Prostate gland (tissue), 2 donors: ENCODE results near the gene SEC24B. TPM values are rescaled to one million over a fixed set of nuclear protein-coding genes. Genes with fewer than 3 reads are reported as not detected.
"Not testable (repeated sequence)": the region's sequence is repeated elsewhere in the genome, so short reads cannot be mapped to it uniquely, and the experiment has no call there.

Source experiments
- DNase-seq: peaks from one replicate; pipeline ENCODE4 v3.0.0-alpha.2; 2019; ENCODE audit warnings: low spot score
- H3K27ac ChIP-seq, 2 donors: fragments of 200-600 bp; sonication (generic); 2 replicates each; pipeline ENCODE4 v1.5.1; 2017 to 2019
- H3K27me3 ChIP-seq: fragments of 200-600 bp; sonication (generic); replicated peaks from 2 replicates; pipeline ENCODE4 v1.5.1; 2019; ENCODE audit not compliant: insufficient read depth
- H3K36me3 ChIP-seq, 2 donors: fragments of 200-600 bp; sonication (generic); 1 replicate in 1 of 2; 2 replicates in 1 of 2; pipeline versions ENCODE4 v1.5.1 to v1.8.1; 2017 to 2019
- H3K4me1 ChIP-seq: fragments of 200-600 bp; sonication (generic); replicated peaks from 2 replicates; pipeline ENCODE4 v1.5.1; 2019
- H3K4me3 ChIP-seq, 2 donors: fragments of 200-600 bp; sonication (generic); 2 replicates each; pipeline ENCODE4 v1.5.1; 2017 to 2019
- H3K9me3 ChIP-seq: fragments of 200-600 bp; sonication (generic); 2 replicates; pipeline ENCODE4 v1.5.1; 2017
- CTCF ChIP-seq, 4 experiments: fragments of 200-600 bp in 2 of 4; fragments of 450-650 bp in 2 of 4; sonication (generic) in 2 of 4; IDR thresholded peaks; 1 replicate in 3 of 4; 2 replicates in 1 of 4; pipeline ENCODE4 v1.5.1; 2016 to 2019; ENCODE audit warnings: antibody characterized with exemption in 4 of 4, mild to moderate bottlenecking in 2 of 4, moderate library complexity in 2 of 4
- POLR2A ChIP-seq: fragments of 450-650 bp; IDR thresholded peaks from one replicate; pipeline ENCODE4 v1.6.1; 2016; ENCODE audit warnings: antibody characterized with exemption, mild to moderate bottlenecking
- POLR2AphosphoS5 ChIP-seq: sonication (generic); formaldehyde crosslinking; IDR thresholded peaks from one replicate; pipeline ENCODE4 v1.6.1; 2017; ENCODE audit warnings: antibody characterized with exemption
- WGBS: methylation state at CpG from one replicate; pipeline ENCODE4 v1.1.5; 2018; 5-methylcytosine and 5-hydroxymethylcytosine counted together
- intact Hi-C: fragments of 100-400 bp; cut with DNase I; formaldehyde crosslinking; loops from one replicate; pipeline ENCODE4 v1.14.2; 2022
- total RNA-seq, 2 donors: library from RNA; depleted of rRNA; stranded (reverse); fragments of >200 nt; gene quantifications; one replicate each; pipeline ENCODE4 v1.1.0, GENCODE V29; 2016

SEC24B gene
- total RNA-seq, 2 donors from 2014 or later = 27.6 to 44.1 TPM

GRCh38 chr4:109553130-109553529 is 119.5 kb downstream of the SEC24B start:
- Histone ChIP-seq H3K36me3 (no peaks in the 10 kb centered on the region), H3K4me1 (no peaks in the 10 kb centered on the region), H3K27ac (no peak overlapping the region), H3K4me3 (no peak overlapping the region), H3K9me3 (no peaks in the 10 kb centered on the region), H3K27me3 (no peaks in the 10 kb centered on the region)
- TF ChIP-seq POLR2AphosphoS5 (no peak), CTCF (IDR thresholded peaks at IDR 0.05) (no peak), POLR2A (no peak)
- intact Hi-C loops = no loop called here
- no peak for DNase-seq
- WGBS = 92% methylated on average over 2 of the region's 2 CpGs

- Histone ChIP-seq H3K27ac (no peak overlapping the region), H3K36me3 (no peaks in the 10 kb centered on the region), H3K27me3 (no peaks in the 10 kb centered on the region), H3K4me1 (no peaks in the 10 kb centered on the region), H3K9me3 (no peaks in the 10 kb centered on the region), H3K4me3 (no peak overlapping the region)
- DNase-seq = no peak
- intact Hi-C loops = no loop called here
- TF ChIP-seq POLR2AphosphoS5 = no peak
- TF ChIP-seq POLR2A = no peak
- TF ChIP-seq CTCF (IDR thresholded peaks at IDR 0.05) = no peak
- WGBS = 84% methylated on average over 3 of the region's 3 CpGs
Observed at GRCh38 chr4:109554971-109555370, 121.4 kb downstream of the SEC24B start.

GRCh38 chr4:109557433-109557832 is 123.8 kb downstream of the SEC24B start:
- intact Hi-C loops = no loop called here
- 91% methylated on average over 28 of the region's 28 CpGs for WGBS

GRCh38 chr4:109558095-109558494 is 124.5 kb downstream of the SEC24B start:
- H3K36me3 ChIP-seq, H3K27me3 ChIP-seq, H3K9me3 ChIP-seq, H3K4me3 ChIP-seq, H3K4me1 ChIP-seq, DNase-seq, H3K27ac ChIP-seq, intact Hi-C loops: not testable (repeated sequence)
- 87% methylated on average over 6 of the region's 6 CpGs for WGBS

More at GRCh38 chr4:109557433-109557832, 123.8 kb downstream of the SEC24B start:
- Histone ChIP-seq H3K27me3 (no peaks in the 10 kb centered on the region), H3K4me1 (no peaks in the 10 kb centered on the region), H3K27ac (no peak overlapping the region), H3K9me3 (no peaks in the 10 kb centered on the region), H3K36me3 (no peaks in the 10 kb centered on the region), H3K4me3 (no peak overlapping the region)
- DNase-seq = no peak
- TF ChIP-seq POLR2A (no peak), CTCF (IDR thresholded peaks at IDR 0.05) (no peak), POLR2AphosphoS5 (no peak)

- peak overlapping the region; percentile 66 to 75 for H3K27ac ChIP-seq
- H3K4me3 ChIP-seq = peak overlapping the region; percentile 51 to 53
- no peak for DNase-seq
- 5% methylated on average over 26 of the region's 27 CpGs for WGBS
- intact Hi-C loops = no loop called here
- TF ChIP-seq POLR2A = no peak
- TF ChIP-seq CTCF (IDR thresholded peaks at IDR 0.05) = no peak
- TF ChIP-seq POLR2AphosphoS5 = no peak
- H3K4me1 ChIP-seq = no peaks in the 10 kb centered on the region
- H3K27me3 ChIP-seq = no peaks in the 10 kb centered on the region
- no peaks in the 10 kb centered on the region for H3K9me3 ChIP-seq
- H3K36me3 ChIP-seq = no peaks in the 10 kb centered on the region
Observed at GRCh38 chr4:109559625-109559982, 126.0 kb downstream of the SEC24B start.
